PC-9 (cell line): ENCODE measurements around the gene LRP2. TPM values are rescaled to one million over a fixed set of nuclear protein-coding genes. Genes with fewer than 3 reads are reported as not detected.
A peak's percentile ranks its signal among the peaks of the same experiment; 100 is the strongest.

Experiments used
- BruUV-seq: library from RNA; stranded (reverse); fragments of 400-500 nt; replicated peaks from 2 replicates; lab custom pipeline; 2021; lab: Mats Ljungman, UMichigan
- CTCF ChIA-PET: fragments of 300-600 bp; sonication (Branson Sonifier 250); formaldehyde crosslinking; loops from one replicate; lab custom pipeline; 2022; ENCODE audit warnings: antibody characterized with exemption; lab: Charles Lee
- POLR2A ChIA-PET: fragments of 300-600 bp; sonication (Branson Sonifier 250); formaldehyde crosslinking; loops from one replicate; lab custom pipeline; 2022; ENCODE audit warnings: antibody characterized with exemption; ENCODE audit not compliant: unreplicated experiment; lab: Charles Lee
- DNase-seq, 2 experiments: peaks; one replicate each; pipeline versions ENCODE4 v3.0.0 to v3.0.0-alpha.2; 2015 to 2022; ENCODE audit warnings: mixed read lengths in 1 of 2
- H2AFZ ChIP-seq: fragments of 200-600 bp; sonication (generic); 2 replicates; pipeline ENCODE4 v1.8.1; 2017; ENCODE audit warnings: antibody characterized with exemption
- H3F3A ChIP-seq: fragments of 200-600 bp; sonication (generic); 2 replicates; pipeline ENCODE4 v1.8.1; 2017; ENCODE audit warnings: antibody characterized with exemption, mild to moderate bottlenecking, low read depth; ENCODE audit not compliant: insufficient read depth
- H3K27ac ChIP-seq: fragments of 200-600 bp; sonication (generic); 2 replicates; pipeline ENCODE4 v1.6.1; 2016; ENCODE audit warnings: mixed run types
- H3K27me3 ChIP-seq: fragments of 200-600 bp; sonication (generic); 2 replicates; pipeline ENCODE4 v1.6.1; 2016; ENCODE audit warnings: low read depth, mixed run types; ENCODE audit not compliant: insufficient read depth
- H3K36me3 ChIP-seq: fragments of 200-600 bp; sonication (generic); 2 replicates; pipeline ENCODE4 v1.6.1; 2016; ENCODE audit warnings: low read depth, mixed run types
- H3K4me1 ChIP-seq: fragments of 200-600 bp; sonication (generic); replicated peaks from 2 replicates; pipeline ENCODE4 v1.6.1; 2016; ENCODE audit warnings: mixed run types; ENCODE audit not compliant: insufficient read depth
- H3K4me2 ChIP-seq: fragments of 200-600 bp; sonication (generic); 2 replicates; pipeline ENCODE4 v1.6.1; 2017; ENCODE audit warnings: mixed run types
- H3K4me3 ChIP-seq: fragments of 200-600 bp; sonication (generic); 2 replicates; pipeline ENCODE4 v1.6.1; 2016; ENCODE audit warnings: mixed run types
- H3K79me2 ChIP-seq: fragments of 200-600 bp; sonication (generic); 2 replicates; pipeline ENCODE4 v1.6.1; 2017; ENCODE audit warnings: low read depth, mixed run types
- H3K9me2 ChIP-seq: fragments of 200-600 bp; sonication (generic); 2 replicates; pipeline ENCODE4 v1.8.1; 2017; ENCODE audit warnings: mild to moderate bottlenecking; ENCODE audit not compliant: insufficient read depth
- H3K9me3 ChIP-seq: fragments of 200-600 bp; sonication (generic); 2 replicates; pipeline ENCODE4 v1.8.1; 2016; ENCODE audit warnings: low read depth; ENCODE audit not compliant: insufficient read depth
- H4K20me1 ChIP-seq: fragments of 200-600 bp; sonication (generic); 2 replicates; pipeline ENCODE4 v1.8.1; 2017; ENCODE audit not compliant: insufficient read depth
- EZH2 ChIP-seq: fragments of 200-600 bp; sonication (generic); IDR thresholded peaks from 2 replicates; pipeline ENCODE4 v1.8.0; 2017; ENCODE audit warnings: antibody characterized with exemption, low read depth
- intact Hi-C: fragments of 100-400 bp; cut with micrococcal nuclease; formaldehyde crosslinking; loops from one replicate; pipeline ENCODE4 v1.10.0; 2022; ENCODE audit not compliant: unreplicated experiment
- total RNA-seq: library from RNA; stranded (reverse); gene quantifications from 2 replicates; pipeline ENCODE4 v1.2.3, GENCODE V29; 2021
- TF ChIP-seq, protein P1 (sequence below): fragments of 200-600 bp; sonication (generic); conservative IDR thresholded peaks from 2 replicates; pipeline ENCODE4 v1.6.1; 2017; ENCODE audit warnings: mixed run types, antibody characterized with exemption, mild to moderate bottlenecking, moderate library complexity

Gene LRP2
- total RNA-seq, 1 experiment from 2014 or later = not detected

GRCh38 chr2:169185711-169186110 lies 176.6 kb downstream of the LRP2 start:
- TF ChIP-seq, protein P1, sequence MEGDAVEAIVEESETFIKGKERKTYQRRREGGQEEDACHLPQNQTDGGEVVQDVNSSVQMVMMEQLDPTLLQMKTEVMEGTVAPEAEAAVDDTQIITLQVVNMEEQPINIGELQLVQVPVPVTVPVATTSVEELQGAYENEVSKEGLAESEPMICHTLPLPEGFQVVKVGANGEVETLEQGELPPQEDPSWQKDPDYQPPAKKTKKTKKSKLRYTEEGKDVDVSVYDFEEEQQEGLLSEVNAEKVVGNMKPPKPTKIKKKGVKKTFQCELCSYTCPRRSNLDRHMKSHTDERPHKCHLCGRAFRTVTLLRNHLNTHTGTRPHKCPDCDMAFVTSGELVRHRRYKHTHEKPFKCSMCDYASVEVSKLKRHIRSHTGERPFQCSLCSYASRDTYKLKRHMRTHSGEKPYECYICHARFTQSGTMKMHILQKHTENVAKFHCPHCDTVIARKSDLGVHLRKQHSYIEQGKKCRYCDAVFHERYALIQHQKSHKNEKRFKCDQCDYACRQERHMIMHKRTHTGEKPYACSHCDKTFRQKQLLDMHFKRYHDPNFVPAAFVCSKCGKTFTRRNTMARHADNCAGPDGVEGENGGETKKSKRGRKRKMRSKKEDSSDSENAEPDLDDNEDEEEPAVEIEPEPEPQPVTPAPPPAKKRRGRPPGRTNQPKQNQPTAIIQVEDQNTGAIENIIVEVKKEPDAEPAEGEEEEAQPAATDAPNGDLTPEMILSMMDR = no peak
- no peak for TF ChIP-seq EZH2
- no TSS peak for BruUV-seq
- H3K4me1 ChIP-seq = no peaks in the 10 kb centered on the region

GRCh38 chr2:169184074-169184473 lies 178.3 kb downstream of the LRP2 start:
- H3K4me2 ChIP-seq = no peak overlapping the region
- no peaks in the 10 kb centered on the region for H3K9me3 ChIP-seq
- no peaks in the 10 kb centered on the region for H3K36me3 ChIP-seq
- DNase-seq = peak in 1 of 2 experiments; percentile 35
- no peaks in the 10 kb centered on the region for H3K4me1 ChIP-seq
- ChIA-PET POLR2A (no interaction called here), CTCF (no interaction called here)
- H2AFZ ChIP-seq = no peak overlapping the region
- intact Hi-C loops = no loop called here
- no peak overlapping the region for H3K4me3 ChIP-seq
- H4K20me1 ChIP-seq = no peaks in the 10 kb centered on the region
- no TSS peak for BruUV-seq
- no peak overlapping the region for H3K27ac ChIP-seq
- no peaks in the 10 kb centered on the region for H3F3A ChIP-seq
- no peaks in the 10 kb centered on the region for H3K9me2 ChIP-seq
- H3K27me3 ChIP-seq = no peaks in the 10 kb centered on the region
- H3K79me2 ChIP-seq = no peaks in the 10 kb centered on the region
- TF ChIP-seq, protein P1 = no peak
- no peak for TF ChIP-seq EZH2

More at GRCh38 chr2:169185711-169186110, 176.6 kb downstream of the LRP2 start:
- H3K79me2 ChIP-seq = no peaks in the 10 kb centered on the region
- H3K4me2 ChIP-seq = no peak overlapping the region
- DNase-seq = no peak
- H2AFZ ChIP-seq = no peak overlapping the region
- ChIA-PET CTCF (no interaction called here), POLR2A (no interaction called here)
- H3K9me3 ChIP-seq = no peaks in the 10 kb centered on the region
- H3K36me3 ChIP-seq = no peaks in the 10 kb centered on the region
- H3K9me2 ChIP-seq = no peaks in the 10 kb centered on the region
- H3F3A ChIP-seq = no peaks in the 10 kb centered on the region
- H3K27ac ChIP-seq = no peak overlapping the region
- H3K4me3 ChIP-seq = no peak overlapping the region
- intact Hi-C loops = no loop called here
- H3K27me3 ChIP-seq = no peaks in the 10 kb centered on the region
- H4K20me1 ChIP-seq = no peaks in the 10 kb centered on the region

GRCh38 chr2:169182573-169182972 lies 179.8 kb downstream of the LRP2 start:
- Histone ChIP-seq H4K20me1 (no peaks in the 10 kb centered on the region), H2AFZ (no peak overlapping the region), H3K4me1 (no peaks in the 10 kb centered on the region), H3K79me2 (no peaks in the 10 kb centered on the region), H3K9me2 (no peaks in the 10 kb centered on the region), H3K4me2 (no peak overlapping the region), H3K9me3 (no peaks in the 10 kb centered on the region), H3F3A (no peaks in the 10 kb centered on the region), H3K27me3 (no peaks in the 10 kb centered on the region), H3K4me3 (no peak overlapping the region), H3K27ac (no peak overlapping the region), H3K36me3 (no peaks in the 10 kb centered on the region)
- ChIA-PET POLR2A (no interaction called here), CTCF (no interaction called here)
- no peak for DNase-seq
- intact Hi-C loops = no loop called here
- no peak for TF ChIP-seq EZH2
- TF ChIP-seq, protein P1 = no peak
- no TSS peak for BruUV-seq
